NOMO-1 treated with DMSO at 0.1 percent for 48 hours (cell line): ENCODE measurements around the gene GRIN2A.

Experiments
- DNase-seq: peaks from one replicate; lab custom pipeline; 2025; ENCODE audit not compliant: unreplicated experiment; lab: John Stamatoyannopoulos, UW

The GRIN2A gene

DNA sequence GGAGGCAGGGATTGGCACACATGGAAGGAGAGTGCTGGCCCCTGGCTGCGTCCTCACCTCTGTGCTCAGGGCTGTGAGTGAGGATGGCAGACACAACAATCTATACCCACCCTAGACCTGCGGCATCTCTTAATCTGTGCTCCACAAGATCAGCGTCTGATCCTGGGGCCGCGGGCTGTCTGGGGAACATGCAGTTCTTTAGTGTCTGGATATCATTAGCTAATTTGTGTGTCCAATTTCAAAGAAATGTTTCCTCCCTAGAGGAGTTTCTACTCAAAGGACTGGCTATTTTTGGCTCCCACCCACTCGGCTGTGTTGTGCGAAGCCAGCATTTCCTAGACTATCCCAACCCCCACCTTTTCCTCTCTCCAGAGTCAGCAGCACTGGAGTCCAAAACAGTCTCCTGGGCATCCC lies 93.8 kb downstream of the GRIN2A start:
- no peak for DNase-seq

DNA sequence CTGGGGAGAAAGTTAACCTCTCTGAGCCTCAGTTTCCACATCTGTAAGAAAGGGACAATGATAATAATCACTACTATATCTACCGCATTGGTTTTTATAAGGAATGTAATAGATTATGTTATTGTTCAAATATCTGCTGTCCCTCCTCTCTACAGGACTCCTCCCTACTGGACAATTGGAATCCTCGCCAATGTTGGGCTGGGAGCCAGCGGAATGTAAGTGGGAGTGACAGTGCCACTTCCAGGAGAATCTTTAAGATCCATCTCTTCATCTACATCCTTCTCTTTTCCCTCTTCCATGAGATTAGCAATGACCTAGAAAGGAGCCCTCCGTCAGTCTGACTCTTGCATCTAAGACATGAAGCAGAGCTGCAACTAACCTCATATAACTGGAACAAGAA lies 95.1 kb downstream of the GRIN2A start:
- no peak for DNase-seq

DNA sequence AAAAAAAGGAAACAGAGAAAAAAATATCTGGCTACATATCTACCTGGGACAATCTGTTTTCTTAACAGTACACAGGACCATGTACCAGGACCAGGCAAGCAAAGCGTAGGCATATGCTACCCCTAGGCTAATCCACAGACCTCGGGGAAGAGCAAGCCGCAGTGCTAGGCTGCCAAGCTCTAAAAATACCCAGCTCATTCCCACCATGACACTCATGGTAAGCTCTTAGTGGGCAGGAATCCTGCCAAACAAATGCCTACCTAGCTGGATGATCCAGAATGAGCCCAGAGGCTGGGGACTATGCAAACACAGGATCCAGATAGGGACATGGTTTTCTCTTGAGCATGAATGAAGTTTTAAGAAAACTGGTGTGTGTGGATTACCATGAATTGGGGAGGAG lies 95.6 kb downstream of the GRIN2A start:
- DNase-seq, result no peak

DNA sequence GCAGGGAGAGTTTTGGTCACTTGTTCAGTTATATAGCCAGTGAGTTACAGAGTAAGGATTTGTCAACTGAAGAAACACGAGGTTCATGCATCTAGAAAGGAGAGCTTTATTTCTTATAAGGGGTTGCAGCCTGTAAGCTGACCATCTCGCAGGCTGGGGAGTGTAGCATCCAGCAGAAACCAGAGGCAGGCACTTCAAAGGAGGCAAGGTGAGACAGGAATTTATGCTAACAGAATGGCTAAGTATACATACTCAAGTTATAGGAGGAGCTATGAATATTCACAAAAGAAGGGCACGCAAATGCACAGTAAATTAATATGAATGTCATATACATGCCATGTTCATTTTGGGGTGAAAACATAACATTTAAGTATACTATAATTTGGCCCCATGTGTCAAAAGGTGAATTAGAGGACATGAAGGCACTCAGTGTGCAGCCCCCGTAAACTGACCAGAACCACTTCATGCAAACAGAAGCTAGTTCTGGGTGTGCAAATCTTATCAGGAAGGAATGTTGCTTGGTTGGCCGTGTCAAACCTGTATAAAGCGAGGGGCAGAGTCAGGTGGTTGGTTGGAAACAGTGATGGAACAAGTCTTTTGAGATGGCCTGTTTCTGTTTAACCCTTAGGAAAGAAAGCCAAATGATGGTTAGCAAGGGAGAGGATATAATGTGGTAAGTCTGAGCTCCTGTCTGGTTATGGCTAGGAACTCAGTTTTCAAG lies 97.0 kb downstream of the GRIN2A start:
- DNase-seq, result no peak

DNA sequence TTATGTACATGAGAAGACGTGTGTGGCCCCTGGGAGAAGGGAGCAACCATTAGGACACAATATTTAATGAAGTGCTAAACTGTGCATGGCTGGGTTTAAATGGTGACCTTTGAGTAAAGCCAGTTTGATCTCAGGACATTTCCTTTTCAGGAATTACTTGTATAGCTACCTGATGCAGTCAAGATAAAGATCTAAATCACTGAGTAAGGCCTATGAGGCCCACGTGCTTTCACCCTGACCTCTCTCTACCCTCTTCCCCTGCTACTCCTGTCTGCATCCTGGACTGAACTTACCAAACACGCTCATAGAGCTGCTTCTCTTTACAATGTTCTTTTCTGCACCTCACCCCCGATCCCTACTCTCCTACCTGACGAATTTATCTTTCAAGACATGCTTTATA lies 98.9 kb downstream of the GRIN2A start:
- no peak for DNase-seq

DNA sequence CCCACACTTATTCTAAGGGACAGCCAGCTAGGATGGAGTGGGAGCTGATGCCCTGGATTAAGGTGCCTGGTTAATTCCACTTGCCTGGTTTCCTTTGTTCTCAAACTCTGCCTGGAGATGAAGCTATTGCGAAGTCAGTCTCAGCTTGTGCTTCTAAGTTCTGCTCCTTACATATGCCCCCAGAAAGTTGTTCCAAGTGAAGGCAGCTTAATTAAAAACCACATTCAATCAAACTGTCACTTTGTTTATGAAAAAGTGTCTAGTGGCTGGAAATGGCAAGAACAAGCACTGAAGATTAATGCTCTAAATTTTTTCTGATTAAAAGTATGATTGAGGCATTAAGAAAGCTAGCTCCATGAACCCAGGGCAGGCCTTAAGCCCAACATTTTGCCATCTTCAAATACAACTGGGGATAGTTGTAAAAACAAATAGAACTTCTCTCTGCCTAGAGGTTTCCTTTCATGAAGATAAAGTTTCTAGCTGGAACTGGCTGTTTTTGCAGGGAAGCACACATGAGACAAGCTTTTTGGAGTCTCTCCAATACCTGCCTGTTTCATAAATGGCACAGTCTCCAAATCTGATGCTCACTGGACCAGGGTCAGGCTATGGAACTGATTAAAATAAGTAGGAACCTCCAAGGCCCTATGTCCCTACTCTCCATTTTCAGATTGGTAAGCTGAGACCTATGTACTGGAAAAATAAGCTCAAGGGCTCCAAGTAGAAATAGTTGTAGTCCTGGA lies 100.9 kb downstream of the GRIN2A start:
- DNase-seq, result no peak

DNA sequence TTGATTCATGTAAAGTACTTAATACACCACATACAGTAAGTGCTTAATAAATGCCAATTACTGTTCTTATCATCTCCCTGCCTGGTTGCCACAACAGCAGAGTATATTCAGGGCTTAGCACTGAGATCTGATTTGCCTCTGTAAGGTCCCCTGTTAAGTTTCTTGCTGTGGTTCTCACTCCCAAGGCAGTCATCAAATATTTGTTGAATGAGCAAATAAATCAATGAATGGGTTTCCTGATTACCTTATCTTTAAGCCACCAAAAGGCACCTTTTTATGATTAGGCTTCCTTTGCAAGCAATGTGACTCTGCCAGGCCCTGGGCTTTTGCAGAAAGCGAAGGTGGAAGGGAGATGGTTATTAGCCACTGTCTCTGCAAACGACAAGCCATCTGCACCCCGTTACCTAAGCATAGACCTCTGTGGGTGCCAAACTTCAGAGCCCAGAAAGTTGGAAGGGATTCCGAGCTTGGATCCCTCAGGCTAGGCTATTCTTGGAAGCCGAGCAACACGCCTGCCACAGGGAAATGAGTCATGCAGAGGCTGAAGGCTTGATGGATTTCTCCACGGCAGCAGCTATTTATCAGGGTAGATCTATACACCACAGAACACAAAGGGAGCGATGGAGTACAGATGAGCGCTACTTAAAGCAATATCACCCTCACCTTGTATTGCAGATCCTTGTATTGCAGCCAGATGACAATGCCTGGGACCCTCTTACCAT lies 102.0 kb downstream of the GRIN2A start:
- no peak for DNase-seq

DNA sequence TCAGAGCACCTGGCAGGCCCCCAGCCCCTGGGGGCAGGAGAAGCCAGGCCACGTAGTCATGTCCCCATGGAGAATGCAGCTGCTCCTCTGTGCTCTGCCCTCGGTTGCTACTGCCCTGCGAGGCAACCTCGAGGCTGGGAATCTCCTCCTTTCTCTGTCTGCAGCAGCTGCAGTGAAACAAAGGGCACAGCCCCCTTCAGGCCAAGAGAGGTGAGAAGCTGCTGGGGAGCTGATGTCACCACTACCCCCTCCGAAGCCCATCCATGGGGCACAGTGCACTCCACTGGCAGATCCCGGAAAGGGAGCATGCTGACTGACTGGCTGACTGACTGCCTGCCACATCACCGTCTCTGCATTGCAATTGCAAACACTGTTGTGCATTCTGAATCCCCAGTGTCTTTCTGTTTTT lies 103.7 kb downstream of the GRIN2A start:
- no peak for DNase-seq

DNA sequence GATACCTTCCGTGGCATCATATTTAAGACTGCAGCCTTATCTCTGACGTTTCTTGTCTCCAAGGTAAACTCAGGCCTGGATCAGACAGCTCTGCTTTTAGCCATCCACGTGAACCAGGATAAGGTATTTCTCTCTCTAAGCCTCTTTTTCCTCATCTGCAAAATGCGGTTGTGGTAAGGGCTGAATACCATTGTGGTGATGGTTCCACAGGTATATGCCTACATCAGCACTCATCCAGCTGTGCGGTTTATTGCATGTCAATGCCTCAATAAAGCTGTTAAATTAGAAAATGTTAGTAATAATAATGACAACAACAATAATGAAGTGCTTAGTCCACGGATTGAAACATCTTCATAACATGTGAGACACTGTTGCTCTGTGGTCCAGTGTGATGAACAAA lies 104.4 kb downstream of the GRIN2A start:
- no peak for DNase-seq

DNA sequence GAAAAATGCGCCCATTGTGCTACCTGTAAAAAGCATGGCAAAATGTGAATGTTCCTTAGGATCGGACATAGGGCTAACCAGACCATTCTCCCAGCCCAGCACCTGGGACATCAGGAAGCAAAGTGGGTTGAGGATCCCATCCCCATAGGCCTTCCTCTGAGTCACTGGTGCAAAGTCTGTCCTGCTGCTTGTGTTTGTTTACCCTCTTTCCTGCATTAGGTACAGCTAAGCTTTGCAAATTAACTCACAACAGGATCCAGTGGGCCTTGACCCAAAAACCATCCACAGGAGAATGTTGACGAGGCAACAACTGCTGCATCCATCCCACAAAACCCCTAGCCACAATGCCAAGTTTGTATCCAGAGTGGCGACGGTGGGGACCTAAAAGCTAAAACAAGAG lies 106.2 kb downstream of the GRIN2A start:
- DNase-seq, result no peak

DNA sequence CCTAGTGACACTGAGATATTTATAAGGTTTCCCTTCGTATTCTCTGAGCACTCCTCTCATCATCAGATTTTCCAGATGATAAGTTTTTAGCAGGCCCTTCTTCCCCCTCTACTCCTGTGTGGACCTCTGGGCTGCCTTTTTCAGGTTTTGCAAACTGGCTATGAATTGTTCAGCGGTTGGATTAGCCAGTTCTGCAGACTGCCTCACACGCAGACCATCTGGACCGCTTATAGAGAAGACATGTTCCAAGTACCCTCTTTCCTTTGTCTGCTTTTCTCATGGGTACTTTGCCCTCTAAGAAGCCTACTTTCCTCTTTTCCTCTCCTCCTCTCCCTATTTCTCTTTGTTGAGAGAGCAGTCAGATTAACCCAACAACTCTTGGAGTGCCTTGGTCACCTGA lies 111.6 kb downstream of the GRIN2A start:
- DNase-seq, result no peak

DNA sequence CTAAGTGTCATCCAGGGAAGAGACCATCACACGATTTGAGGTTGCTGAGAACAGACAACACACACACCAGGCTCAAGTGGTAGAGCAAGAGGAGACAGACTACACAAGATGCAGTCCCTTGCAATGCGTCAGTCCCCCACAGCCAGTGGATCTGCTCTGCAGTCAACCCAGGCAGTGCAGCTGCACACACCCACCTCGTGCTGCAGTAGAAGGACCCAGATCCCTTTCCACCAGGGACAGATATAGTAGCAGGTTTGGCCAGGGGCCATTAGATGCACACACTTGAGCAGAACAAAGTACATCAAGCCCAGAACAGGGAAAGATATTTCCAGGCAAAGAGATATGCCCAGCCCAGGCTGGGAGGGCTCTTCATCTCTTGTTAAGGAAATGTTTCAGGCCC lies 112.9 kb downstream of the GRIN2A start:
- DNase-seq, result no peak

DNA sequence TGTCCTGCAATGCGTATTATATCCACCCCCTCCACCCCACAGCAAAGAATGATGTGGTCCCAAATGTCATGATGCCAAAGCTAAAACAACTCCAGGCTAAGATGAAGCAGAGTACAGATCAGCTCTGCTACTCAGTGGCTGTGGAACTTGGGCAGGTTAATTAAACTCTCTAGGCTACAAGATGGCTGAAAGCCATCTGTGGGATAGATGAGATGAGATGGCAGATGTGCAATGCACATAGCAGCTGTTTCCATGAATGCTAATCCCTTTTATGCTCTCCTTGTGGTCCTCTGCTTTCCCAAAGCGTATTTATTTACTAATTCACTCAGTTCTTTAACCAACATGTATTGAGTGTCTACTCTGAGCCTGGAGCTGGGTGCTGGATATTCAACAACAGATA lies 114.4 kb downstream of the GRIN2A start:
- DNase-seq, result no peak

DNA sequence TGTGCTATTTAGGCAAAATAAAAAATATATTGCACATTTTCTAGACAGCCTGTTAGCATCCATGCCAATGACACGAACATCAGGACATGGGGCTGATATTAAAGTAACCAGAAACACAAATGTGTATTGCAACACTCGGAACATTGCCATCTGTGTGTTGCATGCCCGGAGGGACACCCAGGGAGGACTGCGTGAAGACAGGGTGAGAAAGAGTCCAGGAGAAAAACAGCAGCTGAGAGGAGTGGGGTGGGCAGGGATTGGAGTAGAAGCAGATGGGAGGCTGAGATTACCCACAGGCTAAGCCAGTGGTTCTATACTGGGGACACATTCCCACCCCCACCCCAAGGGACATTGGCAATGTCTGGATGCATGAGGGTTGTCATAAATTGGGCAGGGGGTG lies 114.8 kb downstream of the GRIN2A start:
- no peak for DNase-seq

DNA sequence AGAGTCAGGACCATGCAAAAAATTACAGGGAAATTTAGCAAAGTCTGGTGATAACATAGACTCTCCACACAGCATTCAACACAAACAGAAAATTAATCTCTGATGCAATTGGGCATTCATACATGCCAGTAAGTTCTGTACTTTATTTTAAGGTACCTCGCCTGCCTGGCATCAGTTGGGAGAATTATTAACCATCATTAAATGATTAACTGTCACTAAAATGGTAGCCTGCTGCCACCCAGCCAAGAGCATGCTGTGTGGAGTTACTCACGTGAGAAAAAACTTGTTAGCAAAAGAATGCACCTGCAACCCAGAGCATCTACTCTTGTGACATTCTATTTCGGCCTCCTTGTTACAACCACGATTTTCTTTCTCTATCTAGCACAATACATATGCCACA lies 117.2 kb downstream of the GRIN2A start:
- no peak for DNase-seq

DNA sequence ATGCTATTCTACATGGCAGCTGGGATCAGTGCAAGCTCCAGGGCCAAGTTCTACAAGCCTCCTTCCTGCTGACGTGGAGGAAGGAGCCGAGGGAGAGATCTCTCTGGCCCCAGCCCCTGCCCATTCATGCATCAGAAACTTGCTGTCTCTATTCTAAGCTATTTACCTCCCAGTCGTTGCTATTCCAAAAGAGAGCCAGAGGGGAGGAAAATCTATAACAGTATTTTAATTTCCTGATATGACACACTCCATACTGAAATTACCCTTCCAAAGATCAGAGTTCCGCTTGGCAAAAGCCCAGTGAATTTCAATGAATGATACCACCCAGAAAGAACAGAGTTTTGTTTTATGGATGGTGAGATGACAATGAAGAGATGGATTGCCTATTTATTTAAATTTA lies 133.4 kb downstream of the GRIN2A start:
- DNase-seq, result no peak

DNA sequence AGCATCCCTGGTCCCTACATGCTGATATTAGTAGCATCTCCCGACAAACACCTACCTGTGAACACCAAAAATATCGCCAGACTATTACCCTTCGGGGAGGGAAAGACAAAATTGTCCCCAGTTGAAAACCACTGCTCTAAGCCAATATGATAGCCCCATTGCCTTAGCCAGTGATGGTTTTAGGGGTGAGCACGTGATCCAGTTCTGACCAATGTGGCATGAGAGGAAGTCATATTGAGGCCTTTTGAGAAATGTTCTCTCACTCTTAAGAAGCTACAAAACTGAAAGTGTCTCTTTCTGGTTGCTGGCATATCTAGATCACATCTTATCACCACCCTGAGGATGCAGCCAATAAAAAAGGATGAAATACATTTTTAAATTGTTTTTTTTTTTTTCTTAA lies 136.3 kb downstream of the GRIN2A start:
- no peak for DNase-seq

DNA sequence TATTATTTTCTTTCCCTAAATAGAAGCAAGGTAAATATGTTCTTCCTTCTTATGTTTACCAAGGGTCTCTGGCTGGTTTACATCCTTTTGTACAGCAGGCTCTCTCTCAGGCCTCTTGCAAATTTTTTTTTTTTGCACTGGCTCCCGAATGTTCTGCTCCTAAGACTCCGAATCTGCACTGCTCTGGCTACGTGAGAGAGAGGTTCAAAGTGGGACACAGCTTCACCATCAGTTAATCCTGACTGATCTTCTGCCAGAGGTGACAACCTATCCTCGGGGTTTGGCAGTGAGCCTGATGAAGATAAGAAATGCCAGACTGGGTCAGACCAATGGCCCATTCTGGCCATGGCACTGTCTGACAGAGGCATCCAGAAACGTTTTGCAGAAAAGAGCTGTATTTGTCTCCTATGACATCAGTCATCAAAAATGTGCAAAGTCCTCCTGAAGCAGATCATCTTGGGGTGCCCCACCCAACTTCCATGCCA lies 136.9 kb downstream of the GRIN2A start:
- no peak for DNase-seq

DNA sequence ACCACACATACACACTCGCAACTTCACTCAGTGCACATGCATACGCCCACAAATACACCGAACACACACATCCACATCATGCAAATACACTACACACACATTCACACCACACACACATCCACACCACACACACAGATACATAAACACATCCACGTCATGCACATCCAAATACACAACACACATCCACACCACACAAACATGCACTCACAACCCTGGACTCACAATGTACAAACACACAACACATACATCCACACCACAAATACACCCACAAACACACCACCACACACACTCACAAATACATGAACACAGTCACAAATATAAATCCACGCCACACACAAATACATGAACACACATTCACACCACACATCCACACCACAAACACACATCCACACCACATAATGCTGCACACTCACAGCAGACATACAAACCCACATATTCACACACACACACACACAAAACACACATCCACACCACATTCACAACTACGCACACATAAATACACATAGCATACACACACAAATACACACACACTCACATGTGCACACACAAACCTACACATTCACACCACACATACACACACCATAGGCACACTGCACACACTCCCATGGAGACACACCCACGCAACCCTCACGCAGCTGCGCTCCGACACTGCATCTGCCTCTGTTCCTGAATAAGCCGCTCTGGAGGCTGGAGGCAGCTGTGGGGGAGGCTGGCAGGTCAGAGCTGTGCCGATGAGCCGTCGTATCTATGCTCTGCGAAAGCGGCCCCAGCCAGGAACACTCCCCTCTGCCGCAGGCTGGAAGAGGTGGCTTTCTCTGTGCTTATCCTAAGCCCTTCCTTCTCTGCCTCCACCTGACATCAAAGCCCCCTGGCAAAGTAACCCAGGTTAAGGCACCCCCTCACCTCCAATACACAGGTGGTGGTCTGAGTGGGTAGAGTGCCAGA lies 141.8 kb downstream of the GRIN2A start:
- DNase-seq, result no peak

DNA sequence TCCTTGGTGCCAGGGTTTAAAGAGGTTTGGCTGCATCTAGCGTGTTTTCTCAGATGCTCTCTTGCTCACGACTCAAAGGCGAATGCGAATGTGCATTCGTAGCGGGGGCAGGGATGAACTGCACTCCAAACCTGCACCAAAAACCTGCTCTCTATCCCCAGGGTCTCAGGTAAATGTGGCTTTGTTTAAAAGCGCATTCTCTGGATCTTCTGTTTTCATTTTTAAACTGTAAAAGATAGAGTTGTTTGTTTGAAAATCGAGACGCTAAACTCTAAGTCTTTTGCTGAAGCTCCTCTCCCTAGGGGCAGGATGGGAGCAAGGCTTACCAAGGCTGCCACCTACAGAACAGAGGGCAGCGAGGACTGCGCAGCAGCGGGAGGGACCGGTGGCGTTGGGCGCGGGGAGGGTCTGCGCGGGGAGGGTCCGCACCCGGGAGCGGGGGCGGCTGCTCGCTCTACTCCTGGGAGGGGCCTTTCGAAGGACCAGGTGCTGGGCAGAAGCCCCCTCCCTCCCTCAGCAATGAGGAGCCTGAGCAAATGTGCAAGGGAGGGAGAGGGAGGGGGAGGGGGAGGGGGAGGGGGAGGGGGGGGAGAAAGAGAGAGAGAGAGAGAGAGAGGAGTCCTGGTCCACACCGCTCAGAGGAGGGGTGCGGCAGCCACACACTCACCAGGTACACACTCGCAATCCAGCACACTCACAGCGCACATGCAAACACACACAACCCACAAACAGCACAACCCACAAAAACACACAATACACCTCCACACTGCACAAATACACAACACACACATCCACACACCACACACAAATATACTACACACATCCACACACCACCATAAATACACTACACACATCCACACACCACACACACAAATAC lies 142.8 kb downstream of the GRIN2A start:
- DNase-seq, result no peak
